CD14-positive monocyte (primary cell): ENCODE results near the gene GNPTG. TPM values are rescaled to one million over a fixed set of nuclear protein-coding genes. Genes with fewer than 3 reads are reported as not detected.
A peak's percentile ranks its signal among the peaks of the same experiment; 100 is the strongest.

ENCODE experiments used
- DNase-seq, 3 donors: peaks; one replicate each; pipeline ENCODE4 v3.0.0-alpha.2; 2011 to 2022
- H2AFZ ChIP-seq: 2 replicates; pipeline ENCODE4 v1.6.0; 2012; ENCODE audit warnings: mild to moderate bottlenecking, low read depth, low read length, inconsistent platforms; ENCODE audit not compliant: insufficient read depth, poor library complexity, severe bottlenecking
- H3K27ac ChIP-seq, 2 donors: 1 replicate in 1 of 2; 2 replicates in 1 of 2; pipeline ENCODE4 v1.5.1; 2012 to 2013; ENCODE audit warnings: low read length in 2 of 2, control low read depth in 1 of 2, inconsistent platforms in 1 of 2, low read depth in 1 of 2, mild to moderate bottlenecking in 1 of 2
- H3K27me3 ChIP-seq, 2 donors: one replicate each; pipeline versions ENCODE4 v1.6.0 to v1.6.1; 2011 to 2013; ENCODE audit warnings: low read length in 2 of 2; ENCODE audit not compliant: control insufficient read depth in 2 of 2, insufficient read depth in 2 of 2
- H3K36me3 ChIP-seq, 2 donors: replicated peaks in 1 of 2; 1 replicate in 1 of 2; 2 replicates in 1 of 2; pipeline versions ENCODE4 v1.5.1 to v1.6.1; 2012 to 2013; ENCODE audit warnings: low read length in 2 of 2, control low read depth in 1 of 2, inconsistent platforms in 1 of 2, mild to moderate bottlenecking in 1 of 2; ENCODE audit not compliant: insufficient read depth in 2 of 2, control insufficient read depth in 1 of 2
- H3K4me1 ChIP-seq, 2 donors: 1 replicate in 1 of 2; 2 replicates in 1 of 2; pipeline versions ENCODE4 v1.5.1 to v1.6.1; 2012 to 2013; ENCODE audit warnings: low read length in 2 of 2, control low read depth in 1 of 2, inconsistent platforms in 1 of 2, mild to moderate bottlenecking in 1 of 2, moderate library complexity in 1 of 2; ENCODE audit not compliant: insufficient read depth in 2 of 2, control insufficient read depth in 1 of 2
- H3K4me2 ChIP-seq: replicated peaks from 2 replicates; pipeline ENCODE3; 2012; ENCODE audit warnings: low read length, moderate library complexity, mild to moderate bottlenecking; ENCODE audit not compliant: poor library complexity, severe bottlenecking; ENCODE audit errors: extremely low read depth
- H3K4me3 ChIP-seq, 3 experiments: fragments of 200-600 bp in 1 of 3; sonication (generic) in 1 of 3; replicated peaks in 1 of 3; 1 replicate in 2 of 3; 2 replicates in 1 of 3; pipeline ENCODE4 v1.5.1; 2011 to 2013; ENCODE audit warnings: low read length in 3 of 3, mild to moderate bottlenecking in 3 of 3, control low read depth in 2 of 3, low read depth in 2 of 3, inconsistent platforms in 1 of 3, moderate library complexity in 1 of 3
- H3K79me2 ChIP-seq: 2 replicates; pipeline ENCODE4 v1.6.0; 2012; ENCODE audit warnings: mild to moderate bottlenecking, control low read depth, inconsistent platforms, low read length, moderate library complexity; ENCODE audit not compliant: insufficient read depth
- H3K9ac ChIP-seq: 2 replicates; pipeline ENCODE4 v1.6.0; 2017; ENCODE audit warnings: low read length, mild to moderate bottlenecking; ENCODE audit not compliant: insufficient read depth, poor library complexity, severe bottlenecking
- H3K9me3 ChIP-seq, 2 donors: replicated peaks in 1 of 2; 1 replicate in 1 of 2; 2 replicates in 1 of 2; pipeline versions ENCODE4 v1.5.1 to v1.6.1; 2012 to 2013; ENCODE audit warnings: low read length in 2 of 2, control low read depth in 1 of 2; ENCODE audit not compliant: control insufficient read depth in 1 of 2, insufficient read depth in 1 of 2
- H4K20me1 ChIP-seq: 2 replicates; pipeline ENCODE4 v1.6.0; 2012; ENCODE audit warnings: mild to moderate bottlenecking, low read length, control low read depth, moderate library complexity; ENCODE audit not compliant: insufficient read depth
- H3K27ac Mint-ChIP-seq, 7 donors: one replicate each; pipeline ENCODE4 v1.8.0; 2020; ENCODE audit warnings: mild to moderate bottlenecking in 7 of 7, mixed read lengths in 7 of 7, moderate library complexity in 6 of 7, inconsistent platforms in 2 of 7
- H3K27me3 Mint-ChIP-seq, 3 donors: one replicate each; pipeline ENCODE4 v1.8.0; 2021 to 2022; ENCODE audit warnings: low read depth in 3 of 3, mild to moderate bottlenecking in 3 of 3, mixed read lengths in 3 of 3, moderate library complexity in 3 of 3, inconsistent platforms in 1 of 3
- H3K36me3 Mint-ChIP-seq, 2 donors: one replicate each; pipeline ENCODE4 v1.8.0; 2020; ENCODE audit warnings: mixed read lengths in 2 of 2, inconsistent platforms in 1 of 2, mild to moderate bottlenecking in 1 of 2
- H3K4me1 Mint-ChIP-seq: one replicate; pipeline ENCODE4 v1.8.0; 2020; ENCODE audit warnings: mild to moderate bottlenecking, mixed read lengths
- H3K4me3 Mint-ChIP-seq, 2 donors: one replicate each; pipeline ENCODE4 v1.8.0; 2020; ENCODE audit warnings: mild to moderate bottlenecking in 2 of 2, mixed read lengths in 2 of 2, moderate library complexity in 1 of 2
- H3K9me3 Mint-ChIP-seq, 7 donors: one replicate each; pipeline ENCODE4 v1.8.0; 2020 to 2022; ENCODE audit warnings: mixed read lengths in 7 of 7, mild to moderate bottlenecking in 6 of 7, moderate library complexity in 6 of 7, inconsistent platforms in 2 of 7
- CTCF ChIP-seq: fragments of 200-600 bp; IDR thresholded peaks from one replicate; pipeline ENCODE4 v1.8.0; 2022; ENCODE audit warnings: antibody characterized with exemption, mild to moderate bottlenecking
- WGBS: methylation state at CpG from one replicate; pipeline ENCODE4 v1.1.5; 2013; ENCODE audit warnings: missing lambda C conversion rate; ENCODE audit not compliant: insufficient coverage; 5-methylcytosine and 5-hydroxymethylcytosine counted together
- intact Hi-C, 2 donors: fragments of 100-400 bp; cut with micrococcal nuclease; formaldehyde crosslinking; loops; one replicate each; pipeline versions ENCODE4 v1.15.0 to v1.15.1; 2023
- polyA plus RNA-seq, 3 donors: library from polyadenylated mRNA; depleted of rRNA in 1 of 3; unstranded in 2 of 3; stranded (reverse) in 1 of 3; fragments of 300-500 nt in 2 of 3; fragments of >200 nt in 1 of 3; fragmentation: Illumina TruSeq in 2 of 3; gene quantifications; 1 replicate in 2 of 3; 2 replicates in 1 of 3; pipeline ENCODE4 v1.2.3, GENCODE V29; 2012 to 2021

GNPTG gene
- polyA plus RNA-seq, 3 donors, result 74.7 to 130 (median 82.5) TPM

DNA sequence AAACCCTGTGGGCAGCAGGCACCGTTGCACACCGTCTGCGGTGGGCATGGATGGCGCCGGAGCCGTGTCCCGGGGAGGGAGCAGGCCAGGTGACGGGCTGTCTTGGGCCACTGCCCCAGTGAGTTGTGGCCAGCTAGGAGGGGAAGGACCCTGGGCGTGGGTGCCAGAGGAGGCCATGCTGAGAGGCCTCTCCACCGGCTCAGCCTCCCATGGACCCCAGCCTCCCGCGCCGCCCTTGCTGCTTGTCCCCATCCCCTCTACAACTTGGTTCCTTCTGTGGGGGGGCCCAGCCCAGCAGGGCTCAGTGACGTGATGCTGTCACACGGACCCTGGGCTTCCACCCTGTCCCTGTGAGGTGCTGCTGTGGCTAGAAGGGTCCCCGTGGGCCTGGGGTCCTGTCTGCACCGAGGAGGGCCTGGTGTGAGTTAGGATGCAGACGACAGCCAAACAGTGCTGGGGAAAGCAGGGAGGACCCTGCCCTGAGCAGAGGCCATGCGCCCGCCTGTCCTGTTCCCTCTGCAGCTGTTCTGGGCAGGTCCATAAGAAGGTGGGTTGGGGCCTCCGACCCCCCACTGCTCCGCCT lies 31.0 kb upstream of the GNPTG start:
- H3K9me3 ChIP-seq, result no peaks in the 10 kb centered on the region
- H3K27me3 ChIP-seq, result no peaks in the 10 kb centered on the region
- H3K4me2 ChIP-seq, result no peak overlapping the region
- H3K4me3 ChIP-seq, result no peak overlapping the region
- no peak overlapping the region for H2AFZ ChIP-seq
- H3K36me3 Mint-ChIP-seq, result peaks cover 73 to 97% of the 10 kb centered on the region in 2 donors
- no peaks in the 10 kb centered on the region for H3K4me1 Mint-ChIP-seq
- peaks cover 84 to 91% of the 10 kb centered on the region in 2 donors for H3K36me3 ChIP-seq
- TF ChIP-seq CTCF, result no peak
- intact Hi-C loops, result no loop called here
- no peak for DNase-seq
- WGBS, result 93% methylated on average over 17 of the region's 22 CpGs
- no peak overlapping the region for H3K27ac ChIP-seq
- no peaks in the 10 kb centered on the region for H3K9me3 Mint-ChIP-seq
- H3K27ac Mint-ChIP-seq, result peak overlapping the region in 2 of 7 donors; percentile 55 to 83
- H3K79me2 ChIP-seq, result peaks cover 37% of the 10 kb centered on the region
- no peaks in the 10 kb centered on the region for H3K27me3 Mint-ChIP-seq
- no peak overlapping the region for H3K4me3 Mint-ChIP-seq
- H3K9ac ChIP-seq, result no peak overlapping the region
- H4K20me1 ChIP-seq, result peaks cover 98% of the 10 kb centered on the region
- no peaks in the 10 kb centered on the region for H3K4me1 ChIP-seq

DNA sequence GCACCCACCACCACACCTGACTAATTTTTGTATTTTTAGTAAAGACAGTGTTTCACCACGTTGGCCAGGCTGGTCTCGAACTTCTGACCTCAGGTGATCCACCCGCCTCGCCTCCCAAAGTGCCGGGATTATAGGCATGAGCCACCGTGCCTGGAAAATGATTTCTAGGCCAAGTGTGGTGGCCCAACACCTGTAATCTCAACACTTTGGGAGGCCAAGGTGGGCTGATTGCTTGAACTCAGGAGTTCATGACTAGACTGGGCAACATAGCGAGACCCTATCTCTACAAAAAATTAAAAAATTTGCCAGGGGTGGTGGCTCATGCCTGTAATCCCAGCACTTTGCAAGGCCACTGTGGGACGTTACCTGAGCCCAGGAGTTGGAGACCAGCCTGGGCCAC lies 29.3 kb upstream of the GNPTG start:
- Mint-ChIP-seq H3K36me3 (peaks cover 56 to 82% of the 10 kb centered on the region in 2 donors), H3K4me3 (no peak overlapping the region), H3K9me3 (no peaks in the 10 kb centered on the region), H3K27ac (peak overlapping the region in 3 of 7 donors; percentile 30 to 76 (median 40)), H3K27me3 (no peaks in the 10 kb centered on the region), H3K4me1 (no peaks in the 10 kb centered on the region)
- Histone ChIP-seq H3K79me2 (peaks cover 21% of the 10 kb centered on the region), H3K4me2 (no peak overlapping the region), H3K27ac (no peak overlapping the region), H2AFZ (no peak overlapping the region), H4K20me1 (peaks cover 95% of the 10 kb centered on the region), H3K4me3 (no peak overlapping the region), H3K9ac (no peak overlapping the region), H3K9me3 (no peaks in the 10 kb centered on the region), H3K27me3 (no peaks in the 10 kb centered on the region), H3K36me3 (peaks cover 68 to 77% of the 10 kb centered on the region in 2 donors), H3K4me1 (no peaks in the 10 kb centered on the region)
- no peak for TF ChIP-seq CTCF
- 99% methylated on average over 8 of the region's 8 CpGs for WGBS
- intact Hi-C loops, result no loop called here
- DNase-seq, result no peak
